GM19463 (cell line): ENCODE measurements around the gene CEMP1.
A peak's percentile ranks its signal among the peaks of the same experiment; 100 is the strongest.
"Not testable (repeated sequence)": the region's sequence is repeated elsewhere in the genome, so short reads cannot be mapped to it uniquely, and the experiment has no call there.

ENCODE experiments used
- ATAC-seq: cut with Tn5 transposase; IDR thresholded peaks from one replicate; pipeline ENCODE4 v1.9.1; 2021; ENCODE audit warnings: mild to moderate bottlenecking, moderate library complexity; ENCODE audit not compliant: unreplicated experiment

Gene CEMP1, protein sequence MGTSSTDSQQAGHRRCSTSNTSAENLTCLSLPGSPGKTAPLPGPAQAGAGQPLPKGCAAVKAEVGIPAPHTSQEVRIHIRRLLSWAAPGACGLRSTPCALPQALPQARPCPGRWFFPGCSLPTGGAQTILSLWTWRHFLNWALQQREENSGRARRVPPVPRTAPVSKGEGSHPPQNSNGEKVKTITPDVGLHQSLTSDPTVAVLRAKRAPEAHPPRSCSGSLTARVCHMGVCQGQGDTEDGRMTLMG

DNA sequence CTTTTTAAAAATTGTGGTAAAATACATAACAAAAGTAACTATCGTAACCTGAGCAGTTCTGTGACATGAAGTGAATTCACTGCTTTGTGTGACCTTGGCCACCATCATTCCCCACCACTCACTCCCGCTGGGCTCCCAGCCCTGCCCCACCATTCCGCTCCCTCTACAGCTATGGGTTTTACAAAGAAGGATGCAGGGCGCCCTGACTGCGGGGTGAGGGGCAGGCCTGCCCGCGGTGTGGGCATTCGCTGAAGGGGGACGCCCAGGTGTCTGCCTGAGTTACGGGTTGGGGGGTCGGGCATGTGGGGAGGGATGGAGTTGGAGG lies at the start of gene CEMP1:
CEMP1 (minus strand) TSS at position 38 of the 325 bp plus-strand sequence. CDS start 335 bp downstream, outside the sequence.
- ATAC-seq: no peak

GRCh38 chr16:2580818-2581217 lies 49.6 kb upstream of the CEMP1 start:
- ATAC-seq: not testable (repeated sequence)

GRCh38 chr16:2580143-2580542 lies 48.9 kb upstream of the CEMP1 start:
- not testable (repeated sequence) for ATAC-seq

- not testable (repeated sequence) for ATAC-seq
Measured at GRCh38 chr16:2578905-2579304, 47.7 kb upstream of the CEMP1 start.

DNA sequence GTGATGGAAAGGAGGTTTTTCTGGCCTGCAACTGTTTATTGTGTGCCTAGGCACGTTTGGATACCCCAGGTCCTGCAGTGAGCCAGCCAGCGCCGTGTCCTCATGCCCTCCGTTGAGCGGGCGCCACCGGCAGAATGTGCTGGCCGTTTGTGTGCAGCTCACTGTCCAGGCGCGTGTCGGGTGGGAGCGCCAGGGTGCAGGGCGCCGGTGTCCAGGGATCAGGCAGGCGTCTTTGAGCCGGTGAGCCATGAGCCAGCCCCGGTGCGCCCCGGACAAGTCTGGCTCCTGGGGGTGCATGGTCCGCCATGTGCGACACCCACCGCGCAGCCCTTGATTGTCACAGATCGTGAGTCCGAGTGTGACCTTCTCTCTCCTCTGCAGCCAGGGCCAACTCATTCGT lies 45.8 kb upstream of the CEMP1 start:
- not testable (repeated sequence) for ATAC-seq

GRCh38 chr16:2575839-2576238 lies 44.6 kb upstream of the CEMP1 start:
- not testable (repeated sequence) for ATAC-seq

DNA sequence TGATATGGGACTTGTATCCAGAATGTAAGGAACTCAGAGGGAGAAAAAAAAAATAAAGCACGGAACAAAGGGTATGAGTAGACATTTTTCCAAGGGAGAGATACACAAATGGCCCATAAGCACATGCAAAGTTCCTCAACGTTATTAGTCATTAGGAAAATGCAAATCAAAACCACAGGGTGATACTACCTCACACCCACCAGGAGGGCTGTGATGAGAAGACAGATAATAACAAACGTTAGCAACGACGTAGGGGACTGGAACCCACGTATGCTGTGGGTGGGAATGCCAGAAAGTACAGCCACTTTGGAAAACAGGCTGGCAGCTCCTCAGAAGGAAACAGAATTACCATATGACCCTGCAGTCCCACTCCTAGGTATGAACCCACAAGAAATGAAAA lies 41.5 kb upstream of the CEMP1 start:
- not testable (repeated sequence) for ATAC-seq

- peak; percentile 73 for ATAC-seq
Measured at GRCh38 chr16:2568573-2568972, 37.4 kb upstream of the CEMP1 start.

DNA sequence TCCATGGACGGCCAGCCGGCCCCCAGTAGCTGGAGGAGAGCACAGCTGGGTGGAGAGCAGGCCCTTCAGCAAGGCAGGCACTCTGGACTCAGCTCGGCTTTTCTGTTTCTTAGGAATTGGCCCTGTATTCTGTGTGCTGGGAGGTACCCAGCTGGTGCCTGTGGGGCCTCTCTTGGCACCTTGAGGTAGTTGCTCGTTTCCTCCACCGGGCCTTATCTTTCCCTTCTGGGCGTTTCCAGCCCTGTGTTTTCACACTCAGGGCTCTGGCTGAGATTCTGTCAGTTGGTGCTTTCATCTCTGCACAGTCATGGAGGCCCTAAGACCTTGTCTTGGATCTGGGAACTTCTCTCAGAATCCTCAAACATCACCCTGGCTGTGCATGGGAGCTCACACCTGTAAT lies 36.3 kb upstream of the CEMP1 start:
- ATAC-seq: not testable (repeated sequence)

DNA sequence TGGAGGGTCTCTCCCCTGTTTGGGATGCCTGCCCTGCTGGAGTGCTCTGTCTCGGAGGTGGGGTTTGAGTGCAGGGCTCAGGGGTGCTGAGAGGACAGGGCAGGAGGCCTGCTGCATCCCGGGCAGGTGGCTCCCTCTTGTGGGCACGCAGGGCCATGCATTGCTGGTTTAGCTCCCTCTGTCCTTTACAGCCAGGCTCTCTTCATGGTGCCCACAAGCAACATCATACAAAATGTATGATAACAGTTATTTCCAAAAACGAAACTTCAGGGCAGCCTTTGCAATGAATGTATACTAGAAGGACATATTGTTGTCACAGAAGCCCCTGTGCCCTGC lies 29.6 kb upstream of the CEMP1 start:
- peak; percentile 62 for ATAC-seq

- ATAC-seq: peak; percentile 54
Measured at GRCh38 chr16:2560131-2560797, 29.1 kb upstream of the CEMP1 start.

- ATAC-seq: not testable (repeated sequence)
Measured at GRCh38 chr16:2557150-2557549, 25.9 kb upstream of the CEMP1 start.

DNA sequence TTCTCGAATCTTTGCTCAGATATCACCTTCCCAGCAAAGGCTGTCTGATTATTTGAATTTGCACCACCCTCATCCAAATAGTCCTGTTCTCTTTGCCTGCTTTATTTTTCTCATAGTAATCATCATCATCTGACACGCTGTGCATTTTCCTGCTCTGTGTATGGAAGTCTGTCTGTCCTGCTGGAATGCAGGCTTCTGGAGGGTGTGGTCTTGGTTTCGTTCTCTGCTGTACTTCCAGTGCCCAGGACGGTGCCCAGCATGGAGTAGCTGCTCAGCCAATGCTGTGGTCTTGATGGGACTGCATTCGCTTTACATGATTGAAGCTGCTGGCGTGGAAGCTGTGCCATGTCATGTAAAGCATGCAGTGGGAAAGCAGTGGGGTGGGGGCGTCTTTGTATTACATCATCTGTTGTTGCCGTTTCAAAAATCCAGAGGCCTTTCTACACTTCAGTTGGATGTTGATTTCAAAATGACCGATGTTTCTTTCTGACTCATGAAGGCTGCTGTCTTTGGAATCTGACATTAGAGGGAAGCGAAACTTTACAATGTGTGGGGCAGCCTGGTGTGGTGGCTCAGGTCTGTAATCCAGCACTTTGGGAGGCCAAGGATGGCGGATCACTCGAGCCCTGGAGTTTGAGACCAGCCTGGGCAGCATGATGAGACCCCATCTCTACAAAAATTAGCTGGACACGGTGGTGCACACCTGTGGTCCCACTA lies 23.7 kb upstream of the CEMP1 start:
- ATAC-seq: not testable (repeated sequence)

- ATAC-seq: not testable (repeated sequence)
Measured at GRCh38 chr16:2551420-2551889, 20.2 kb upstream of the CEMP1 start.

DNA sequence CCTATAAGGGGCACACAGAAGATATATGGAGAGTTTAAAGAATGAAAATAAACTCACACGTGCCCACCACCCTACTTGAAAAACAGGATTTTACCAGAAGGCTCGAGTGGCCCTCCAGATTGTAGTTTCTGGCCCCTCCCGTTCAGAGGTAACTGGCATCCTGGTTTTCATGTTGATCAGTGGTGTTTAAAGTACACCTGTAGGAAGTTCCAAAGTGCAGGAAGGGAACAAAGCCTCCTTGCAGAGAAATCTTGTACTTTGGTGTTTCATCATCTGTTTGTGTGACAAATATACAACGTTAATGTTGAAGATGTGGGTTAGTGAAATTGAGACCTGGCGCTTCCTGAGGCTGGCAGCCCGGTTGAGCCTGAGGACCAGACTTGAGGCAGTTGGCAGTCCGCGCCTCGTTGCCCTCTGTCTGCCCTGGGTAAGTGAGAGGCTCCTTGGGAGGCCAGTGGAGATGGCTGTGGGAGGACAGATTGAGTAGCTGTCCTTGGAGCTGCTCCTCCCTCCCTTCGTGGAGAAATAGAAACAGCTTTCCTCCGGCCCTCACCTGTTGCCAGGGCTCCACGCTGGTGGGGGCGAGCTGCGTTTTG lies 19.2 kb upstream of the CEMP1 start:
- ATAC-seq: not testable (repeated sequence)

DNA sequence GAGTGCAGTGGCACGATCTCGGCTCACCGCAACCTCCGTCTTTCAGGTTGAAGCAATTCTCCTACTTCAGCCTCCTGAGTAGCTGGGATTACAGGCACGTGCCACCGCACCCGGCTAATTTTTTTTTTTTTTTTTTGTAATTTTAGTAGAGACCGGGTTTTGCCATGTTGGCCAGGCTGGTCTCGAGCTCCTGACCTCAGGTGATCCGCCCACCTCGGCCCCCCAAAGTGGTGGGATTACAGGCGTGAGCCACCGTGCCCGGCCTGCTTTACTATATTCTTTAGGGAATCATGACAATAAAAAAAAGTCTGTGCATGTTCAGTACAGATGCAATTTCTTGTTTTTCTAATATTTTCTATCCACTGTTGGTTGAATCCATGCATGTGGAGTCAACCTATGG lies 12.6 kb upstream of the CEMP1 start:
- not testable (repeated sequence) for ATAC-seq

DNA sequence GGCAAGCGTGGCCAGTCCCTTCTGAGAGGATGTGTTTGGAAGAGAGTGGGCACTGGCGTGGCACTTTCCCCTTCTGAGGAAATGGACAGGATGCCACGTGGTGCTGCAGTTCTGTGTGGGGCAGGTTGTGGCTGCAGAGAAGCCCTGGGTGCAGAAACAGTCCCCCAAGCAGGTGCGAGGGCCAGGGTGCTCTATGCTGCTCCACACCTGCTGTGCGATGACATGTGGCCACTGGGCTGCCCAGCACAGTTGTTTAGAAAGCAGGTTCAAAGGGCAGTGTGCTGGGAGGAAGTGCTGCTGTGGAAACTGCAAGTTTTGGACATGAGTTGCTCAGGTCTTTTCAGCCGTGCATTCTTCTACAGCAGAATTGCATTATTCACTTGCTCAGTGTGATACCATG lies 10.2 kb upstream of the CEMP1 start:
- ATAC-seq: not testable (repeated sequence)

GRCh38 chr16:2540912-2541311 lies 9.7 kb upstream of the CEMP1 start:
- not testable (repeated sequence) for ATAC-seq

DNA sequence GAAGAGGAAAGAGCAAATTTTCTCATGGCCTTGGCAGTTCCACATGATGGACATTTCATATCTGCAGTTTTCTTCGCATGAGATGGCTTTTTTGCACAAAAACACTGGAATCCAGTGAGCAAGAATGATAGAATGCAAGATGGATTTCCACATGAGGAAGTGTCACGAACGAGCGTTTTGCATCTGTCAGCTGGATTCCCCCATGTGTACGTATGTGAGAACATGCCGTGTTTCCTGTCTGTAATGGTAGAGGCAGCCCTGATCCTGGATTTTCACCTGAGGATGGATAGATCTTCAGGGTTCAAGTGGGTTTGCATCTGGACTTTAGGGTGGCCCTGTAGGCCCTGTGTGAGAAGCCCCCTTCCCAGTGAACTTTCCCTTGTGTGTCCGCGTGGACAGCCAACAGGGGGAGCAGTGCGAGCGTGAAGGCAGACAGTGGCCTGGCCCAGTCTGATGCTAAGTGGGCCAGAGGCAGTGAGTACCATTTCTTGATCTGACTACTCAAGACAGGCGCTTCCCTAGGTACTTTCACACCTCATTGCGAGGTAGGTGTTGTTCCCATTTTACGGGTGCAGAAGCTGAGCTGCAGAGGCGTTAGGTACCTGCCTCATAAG lies 8.7 kb upstream of the CEMP1 start:
- not testable (repeated sequence) for ATAC-seq

GRCh38 chr16:2539192-2539844 lies 8.1 kb upstream of the CEMP1 start:
- not testable (repeated sequence) for ATAC-seq
